Uterus (tissue), 2 donors: ENCODE results near the gene TRIAP1.

Experiments used
- POLR2A ChIP-seq, 2 donors: fragments of 450-650 bp; IDR thresholded peaks; one replicate each; pipeline ENCODE4 v1.6.1; 2016; ENCODE audit warnings: antibody characterized with exemption in 2 of 2, mild to moderate bottlenecking in 1 of 2, moderate library complexity in 1 of 2
- TF ChIP-seq, protein P1 (sequence below), 4 experiments: fragments of 200-600 bp in 2 of 4; fragments of 450-650 bp in 2 of 4; sonication (generic) in 2 of 4; IDR thresholded peaks; one replicate each; pipeline ENCODE4 v1.5.1; 2016 to 2019; ENCODE audit warnings: antibody characterized with exemption in 4 of 4, mild to moderate bottlenecking in 2 of 4, moderate library complexity in 1 of 4

DNA sequence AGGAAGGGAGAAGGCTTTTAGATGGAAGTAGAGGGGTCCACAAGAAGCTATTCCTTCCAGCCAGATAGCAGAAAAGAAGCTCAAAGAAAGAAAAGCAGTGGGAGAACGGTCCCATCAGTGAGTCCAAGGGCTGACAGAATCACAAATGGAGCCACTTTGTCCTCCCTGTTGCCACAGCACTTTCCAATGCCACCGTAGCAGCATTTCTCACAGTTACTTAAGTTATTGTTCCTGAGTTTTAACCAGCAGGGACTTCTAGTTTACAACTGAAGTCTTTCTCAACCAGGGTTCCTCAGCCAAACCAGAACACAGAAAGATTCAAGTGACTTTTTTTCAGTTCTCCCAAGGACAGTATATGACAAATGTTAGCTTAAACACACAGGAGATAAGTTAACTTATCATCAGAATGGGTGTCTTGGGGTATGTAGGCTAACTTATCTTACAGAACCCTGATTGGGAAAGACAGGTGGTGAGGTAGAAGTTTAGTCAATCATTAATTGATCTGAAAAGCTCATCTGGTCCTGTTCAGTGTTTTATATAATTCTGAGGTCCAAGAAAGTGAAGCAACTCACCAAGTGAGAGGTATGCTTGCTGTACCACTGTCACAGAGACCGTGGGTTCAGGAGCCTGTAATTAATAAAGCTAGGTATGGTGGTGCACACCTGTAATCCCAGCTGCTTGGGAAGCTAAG is 7.0 kb upstream of the TRIAP1 start:
- no peak for TF ChIP-seq POLR2A (IDR thresholded peaks at IDR 0.05)
- TF ChIP-seq, protein P1, sequence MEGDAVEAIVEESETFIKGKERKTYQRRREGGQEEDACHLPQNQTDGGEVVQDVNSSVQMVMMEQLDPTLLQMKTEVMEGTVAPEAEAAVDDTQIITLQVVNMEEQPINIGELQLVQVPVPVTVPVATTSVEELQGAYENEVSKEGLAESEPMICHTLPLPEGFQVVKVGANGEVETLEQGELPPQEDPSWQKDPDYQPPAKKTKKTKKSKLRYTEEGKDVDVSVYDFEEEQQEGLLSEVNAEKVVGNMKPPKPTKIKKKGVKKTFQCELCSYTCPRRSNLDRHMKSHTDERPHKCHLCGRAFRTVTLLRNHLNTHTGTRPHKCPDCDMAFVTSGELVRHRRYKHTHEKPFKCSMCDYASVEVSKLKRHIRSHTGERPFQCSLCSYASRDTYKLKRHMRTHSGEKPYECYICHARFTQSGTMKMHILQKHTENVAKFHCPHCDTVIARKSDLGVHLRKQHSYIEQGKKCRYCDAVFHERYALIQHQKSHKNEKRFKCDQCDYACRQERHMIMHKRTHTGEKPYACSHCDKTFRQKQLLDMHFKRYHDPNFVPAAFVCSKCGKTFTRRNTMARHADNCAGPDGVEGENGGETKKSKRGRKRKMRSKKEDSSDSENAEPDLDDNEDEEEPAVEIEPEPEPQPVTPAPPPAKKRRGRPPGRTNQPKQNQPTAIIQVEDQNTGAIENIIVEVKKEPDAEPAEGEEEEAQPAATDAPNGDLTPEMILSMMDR (IDR thresholded peaks at IDR 0.05): no peak
